ENCODE data around the gene PLEKHA3.

GRCh38 chr2:178506524-178506923, 26.3 kb downstream of the PLEKHA3 start:
- TF ChIP-seq CTCF (IDR thresholded peaks at IDR 0.05 in 2 of 3, conservative IDR thresholded peaks at IDR 0.05 in 1 of 3; ENCODE audit: borderline replicate concordance in 1 of 3, insufficient read depth in 1 of 3, low read depth in 2 of 3, low read length in 2 of 3) (no peak), POLR2AphosphoS5 (IDR thresholded peaks at IDR 0.05; ENCODE audit: low read depth, low read length) (no peak), EGR1 (IDR thresholded peaks at IDR 0.05; ENCODE audit: low read depth) (no peak), POLR2A (IDR thresholded peaks at IDR 0.05; ENCODE audit: borderline replicate concordance, extremely low read depth, insufficient read depth, insufficient read length) (no peak), FOSL1 (IDR thresholded peaks at IDR 0.05; ENCODE audit: low read depth) (no peak), JUND (IDR thresholded peaks at IDR 0.05) (no peak), TCF7L2 (IDR thresholded peaks at IDR 0.05; ENCODE audit: borderline replicate concordance, extremely low read depth, insufficient read depth, insufficient read length) (no peak)
